HG03280 (cell line): ENCODE results near the gene CNIH3.
A peak's percentile ranks its signal among the peaks of the same experiment; 100 is the strongest.

Source experiments
- ATAC-seq: cut with Tn5 transposase; IDR thresholded peaks from one replicate; pipeline ENCODE4 v1.9.1; 2021; ENCODE audit warnings: mild to moderate bottlenecking, moderate library complexity; ENCODE audit not compliant: unreplicated experiment

Gene CNIH3

GRCh38 chr1:224767676-224768075 lies 151.6 kb downstream of the CNIH3 start:
- no peak for ATAC-seq

- ATAC-seq: no peak
These were observed 152.9 kb downstream of the CNIH3 start for GRCh38 chr1:224768971-224769370.

GRCh38 chr1:224769452-224770335 lies 153.6 kb downstream of the CNIH3 start:
- no peak for ATAC-seq

GRCh38 chr1:224770336-224770693 lies 154.2 kb downstream of the CNIH3 start:
- no peak for ATAC-seq

- no peak for ATAC-seq
These were observed 157.5 kb downstream of the CNIH3 start for GRCh38 chr1:224773646-224774045.

- ATAC-seq: no peak
These were observed 158.3 kb downstream of the CNIH3 start for GRCh38 chr1:224774378-224774777.

GRCh38 chr1:224777180-224777579 lies 161.1 kb downstream of the CNIH3 start:
- no peak for ATAC-seq

GRCh38 chr1:224779536-224779935 lies 163.4 kb downstream of the CNIH3 start:
- no peak for ATAC-seq

- no peak for ATAC-seq
These were observed 164.6 kb downstream of the CNIH3 start for GRCh38 chr1:224780736-224781135.

GRCh38 chr1:224781800-224782199 lies 165.7 kb downstream of the CNIH3 start:
- peak; percentile 51 for ATAC-seq

- peak; percentile 1 for ATAC-seq
These were observed 166.3 kb downstream of the CNIH3 start for GRCh38 chr1:224782281-224783000.

- peak; percentile 51 for ATAC-seq
These were observed 167.0 kb downstream of the CNIH3 start for GRCh38 chr1:224783006-224783651.

GRCh38 chr1:224784265-224785039 lies 168.3 kb downstream of the CNIH3 start:
- no peak for ATAC-seq

- ATAC-seq: no peak
These were observed 168.9 kb downstream of the CNIH3 start for GRCh38 chr1:224785040-224785328.

GRCh38 chr1:224785622-224786021 lies 169.5 kb downstream of the CNIH3 start:
- no peak for ATAC-seq

- no peak for ATAC-seq
These were observed 170.6 kb downstream of the CNIH3 start for GRCh38 chr1:224786533-224787250.

GRCh38 chr1:224789311-224789710 lies 173.2 kb downstream of the CNIH3 start:
- ATAC-seq: no peak
